ENCODE results near the gene GSDMA. TPM values are rescaled to one million over a fixed set of nuclear protein-coding genes. Genes with fewer than 3 reads are reported as not detected.

The GSDMA gene
- total and polyA plus RNA-seq, 2 experiments from 2014 or later = not detected

DNA sequence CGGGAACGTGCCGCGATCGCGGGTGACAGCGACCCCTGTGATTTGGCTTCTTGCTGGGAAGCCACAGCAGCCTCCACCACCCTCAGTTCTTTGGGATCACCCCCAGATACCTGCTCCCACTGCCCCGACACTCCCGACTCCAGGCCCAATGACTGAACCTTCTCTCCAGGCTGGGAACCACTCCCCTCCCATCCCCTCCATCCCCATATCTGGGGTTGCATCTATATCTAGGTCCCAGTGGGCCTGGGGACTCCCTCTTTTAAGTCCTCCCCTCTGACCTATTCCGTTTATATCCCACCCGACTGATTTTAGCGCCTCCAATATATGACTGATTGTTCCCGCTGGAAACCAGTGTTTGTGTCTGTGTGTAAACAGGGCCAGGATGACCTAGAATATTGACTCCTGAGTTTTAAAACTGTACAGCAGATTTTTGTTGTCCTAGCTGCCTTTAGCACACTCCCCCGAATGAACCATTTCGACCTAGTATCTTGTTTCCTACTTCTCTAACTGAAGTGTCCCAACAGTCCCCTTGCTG, 18.5 kb downstream of the GSDMA start:
- H3K27me3 ChIP-seq = no peaks in the 10 kb centered on the region
- H3K4me1 ChIP-seq (ENCODE audit: low read depth) = peaks cover 8% of the 10 kb centered on the region
- H3K9me3 ChIP-seq (ENCODE audit: low read depth) = no peaks in the 10 kb centered on the region
- H3K27ac ChIP-seq = peak overlapping the region; percentile 94
- TF ChIP-seq, protein P1, sequence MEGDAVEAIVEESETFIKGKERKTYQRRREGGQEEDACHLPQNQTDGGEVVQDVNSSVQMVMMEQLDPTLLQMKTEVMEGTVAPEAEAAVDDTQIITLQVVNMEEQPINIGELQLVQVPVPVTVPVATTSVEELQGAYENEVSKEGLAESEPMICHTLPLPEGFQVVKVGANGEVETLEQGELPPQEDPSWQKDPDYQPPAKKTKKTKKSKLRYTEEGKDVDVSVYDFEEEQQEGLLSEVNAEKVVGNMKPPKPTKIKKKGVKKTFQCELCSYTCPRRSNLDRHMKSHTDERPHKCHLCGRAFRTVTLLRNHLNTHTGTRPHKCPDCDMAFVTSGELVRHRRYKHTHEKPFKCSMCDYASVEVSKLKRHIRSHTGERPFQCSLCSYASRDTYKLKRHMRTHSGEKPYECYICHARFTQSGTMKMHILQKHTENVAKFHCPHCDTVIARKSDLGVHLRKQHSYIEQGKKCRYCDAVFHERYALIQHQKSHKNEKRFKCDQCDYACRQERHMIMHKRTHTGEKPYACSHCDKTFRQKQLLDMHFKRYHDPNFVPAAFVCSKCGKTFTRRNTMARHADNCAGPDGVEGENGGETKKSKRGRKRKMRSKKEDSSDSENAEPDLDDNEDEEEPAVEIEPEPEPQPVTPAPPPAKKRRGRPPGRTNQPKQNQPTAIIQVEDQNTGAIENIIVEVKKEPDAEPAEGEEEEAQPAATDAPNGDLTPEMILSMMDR (IDR thresholded peaks at IDR 0.05; ENCODE audit: low read depth, low read length) = no peak
- DNase-seq (ENCODE audit: low read depth in 1 of 2, low spot score in 1 of 2) = no peak
- H3K4me3 ChIP-seq = peak overlapping the region; percentile 79
- H3K36me3 ChIP-seq = peaks cover 17% of the 10 kb centered on the region

DNA sequence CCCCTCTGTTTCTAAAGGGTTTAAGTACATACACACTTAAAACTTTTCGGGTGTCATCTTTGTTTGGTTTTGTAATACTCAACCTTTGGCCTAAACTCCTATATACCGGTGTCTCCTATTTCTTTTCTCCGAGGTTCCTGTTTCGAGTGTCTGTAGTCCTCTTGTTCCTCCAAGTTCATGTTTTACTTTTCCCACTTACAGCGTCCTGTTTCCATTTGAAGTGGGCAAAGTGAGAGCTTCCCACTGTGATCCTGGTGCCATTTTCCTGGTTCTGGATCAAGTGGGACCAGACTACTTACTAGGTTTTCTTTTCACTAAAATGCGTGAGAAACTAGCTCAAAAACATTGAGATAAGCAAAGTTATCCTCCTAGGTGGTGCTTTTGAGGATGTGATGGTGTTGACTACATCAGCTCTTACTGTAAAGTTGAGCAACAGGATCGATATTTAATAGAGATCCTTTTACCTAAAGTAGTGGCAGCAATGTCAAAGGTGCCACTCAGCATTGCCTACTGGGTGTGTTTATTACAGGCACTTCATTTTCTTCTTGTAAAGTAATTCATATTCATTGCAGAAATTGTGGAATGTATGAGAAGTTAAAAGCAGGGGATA, 19.1 kb downstream of the GSDMA start:
- peaks cover 23% of the 10 kb centered on the region for H3K36me3 ChIP-seq
- no peaks in the 10 kb centered on the region for H3K9me3 ChIP-seq (ENCODE audit: low read depth)
- peaks cover 8% of the 10 kb centered on the region for H3K4me1 ChIP-seq (ENCODE audit: low read depth)
- peak overlapping the region; percentile 79 for H3K4me3 ChIP-seq
- H3K27ac ChIP-seq = peak overlapping the region; percentile 94
- DNase-seq (ENCODE audit: low read depth in 1 of 2, low spot score in 1 of 2) = no peak
- H3K27me3 ChIP-seq = no peaks in the 10 kb centered on the region
- TF ChIP-seq, protein P1 (IDR thresholded peaks at IDR 0.05; ENCODE audit: low read depth, low read length) = no peak

DNA sequence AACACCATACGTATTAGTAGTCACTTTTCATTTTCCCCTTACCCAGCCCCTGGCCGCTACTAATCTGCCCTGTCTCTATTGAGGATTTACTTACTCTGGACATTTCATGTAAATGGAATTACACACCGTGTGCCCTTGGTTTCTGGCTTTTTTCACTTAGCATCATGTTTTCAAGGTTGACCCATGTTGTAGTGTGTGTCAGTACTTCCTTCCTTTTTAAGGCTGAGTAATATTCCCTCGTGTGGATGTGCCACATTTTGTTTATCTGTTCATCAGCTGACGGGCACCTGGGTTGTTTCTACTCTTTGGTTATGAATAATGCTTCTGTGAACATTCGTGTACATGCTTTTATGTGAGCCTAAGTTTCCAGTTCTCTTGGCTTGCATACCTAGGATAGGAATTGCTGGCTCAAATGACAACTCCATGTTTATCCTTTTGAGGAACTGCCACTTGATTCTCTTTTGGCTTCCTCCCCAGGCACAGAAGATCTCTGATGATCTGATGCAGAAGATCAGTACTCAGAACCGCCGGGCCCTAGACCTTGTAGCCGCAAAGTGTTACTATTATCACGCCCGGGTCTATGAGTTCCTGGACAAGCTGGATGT, 25.5 kb downstream of the GSDMA start:
- Histone ChIP-seq H3K4me1 (ENCODE audit: low read depth) (no peaks in the 10 kb centered on the region), H3K27ac (no peak overlapping the region), H3K9me3 (ENCODE audit: low read depth) (no peaks in the 10 kb centered on the region), H3K27me3 (no peaks in the 10 kb centered on the region), H3K4me3 (no peak overlapping the region), H3K36me3 (peaks cover 72% of the 10 kb centered on the region)
- TF ChIP-seq, protein P1 (IDR thresholded peaks at IDR 0.05; ENCODE audit: low read depth, low read length) = no peak
- DNase-seq (ENCODE audit: low read depth in 1 of 2, low spot score in 1 of 2) = no peak

DNA sequence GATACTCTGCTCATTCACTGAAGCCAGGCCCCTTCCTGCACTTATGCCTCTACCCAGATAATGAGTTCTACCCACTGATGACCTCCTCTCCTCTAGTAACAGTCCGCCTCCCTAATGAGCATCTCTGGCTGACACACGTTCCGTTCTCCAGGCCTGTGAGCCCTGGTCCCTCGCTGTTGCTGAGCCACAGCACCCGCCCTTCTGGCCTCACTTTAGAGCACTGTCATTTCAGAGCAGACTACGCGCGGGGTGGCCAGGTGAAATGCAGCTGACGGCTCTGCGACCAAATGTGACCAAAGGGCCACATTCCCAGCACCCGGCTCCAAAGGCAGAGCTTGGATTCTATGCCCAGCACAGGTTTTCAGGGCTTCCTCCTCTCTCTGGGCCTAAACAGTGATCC, 31.6 kb downstream of the GSDMA start:
- no peak overlapping the region for H3K27ac ChIP-seq
- H3K4me1 ChIP-seq (ENCODE audit: low read depth) = no peaks in the 10 kb centered on the region

DNA sequence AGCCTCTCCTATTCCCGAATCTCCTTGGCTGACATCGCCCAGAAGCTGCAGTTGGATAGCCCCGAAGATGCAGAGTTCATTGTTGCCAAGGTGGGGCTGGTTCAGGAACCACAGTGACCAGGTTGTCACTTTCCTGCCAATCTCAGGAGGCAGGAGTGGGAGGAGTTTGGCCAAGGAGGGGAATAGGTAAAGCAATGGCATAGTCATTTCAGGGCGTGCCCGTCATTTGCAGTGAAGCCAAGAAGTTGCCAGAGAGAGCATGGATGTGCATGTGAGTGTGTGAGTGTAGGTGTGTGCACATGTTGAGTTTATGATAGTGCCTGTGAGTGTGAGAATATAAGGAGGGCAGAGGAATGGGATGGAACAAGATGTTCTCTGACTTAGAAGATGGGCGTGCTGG, 32.6 kb downstream of the GSDMA start:
- DNase-seq (ENCODE audit: low read depth in 1 of 2, low spot score in 1 of 2) = no peak
- Histone ChIP-seq H3K4me3 (no peak overlapping the region), H3K36me3 (peaks cover 44% of the 10 kb centered on the region), H3K4me1 (ENCODE audit: low read depth) (no peaks in the 10 kb centered on the region), H3K27ac (no peak overlapping the region), H3K27me3 (no peaks in the 10 kb centered on the region), H3K9me3 (ENCODE audit: low read depth) (no peaks in the 10 kb centered on the region)
- TF ChIP-seq, protein P1 (IDR thresholded peaks at IDR 0.05; ENCODE audit: low read depth, low read length) = no peak

More for the DNA sequence above, 31.6 kb downstream of the GSDMA start:
- Histone ChIP-seq H3K36me3 (peaks cover 53% of the 10 kb centered on the region), H3K4me3 (no peak overlapping the region), H3K27me3 (no peaks in the 10 kb centered on the region), H3K9me3 (ENCODE audit: low read depth) (no peaks in the 10 kb centered on the region)
- TF ChIP-seq, protein P1 (IDR thresholded peaks at IDR 0.05; ENCODE audit: low read depth, low read length) = no peak
- no peak for DNase-seq (ENCODE audit: low read depth in 1 of 2, low spot score in 1 of 2)
